Psoas muscle (tissue), 8 donors: ENCODE measurements around the gene RPTN. TPM values are rescaled to one million over a fixed set of nuclear protein-coding genes. Genes with fewer than 3 reads are reported as not detected.

Experiments
- ATAC-seq, 4 donors: fragments of 200-7000 bp; cut with Tn5 transposase; one replicate each; pipeline ENCODE4 v1.9.1; 2020; ENCODE audit warnings: moderate library complexity in 3 of 4, mild to moderate bottlenecking in 2 of 4
- DNase-seq, 2 donors: peaks; one replicate each; pipeline ENCODE4 v3.0.0-alpha.2; 2020
- H3K27ac ChIP-seq: fragments of 200-600 bp; one replicate; pipeline ENCODE4 v1.8.0; 2022
- H3K27me3 ChIP-seq, 3 donors: fragments of 200-600 bp in 1 of 3; one replicate each; pipeline versions ENCODE4 v1.6.1 to v1.8.0; 2013 to 2022; ENCODE audit warnings: low read length in 2 of 3, mild to moderate bottlenecking in 2 of 3, moderate library complexity in 1 of 3; ENCODE audit not compliant: insufficient read depth in 3 of 3
- H3K36me3 ChIP-seq, 2 donors: fragments of 200-600 bp in 1 of 2; one replicate each; pipeline versions ENCODE4 v1.6.1 to v1.8.0; 2013 to 2022; ENCODE audit warnings: low read depth in 1 of 2, mild to moderate bottlenecking in 1 of 2, moderate library complexity in 1 of 2; ENCODE audit not compliant: insufficient read depth in 1 of 2
- H3K4me1 ChIP-seq: fragments of 200-600 bp; one replicate; pipeline ENCODE4 v1.8.0; 2022
- H3K4me3 ChIP-seq: fragments of 200-600 bp; one replicate; pipeline ENCODE4 v1.8.0; 2022; ENCODE audit warnings: mild to moderate bottlenecking
- H3K9me3 ChIP-seq: fragments of 200-600 bp; one replicate; pipeline ENCODE4 v1.8.0; 2022
- CTCF ChIP-seq: fragments of 200-600 bp; IDR thresholded peaks from one replicate; pipeline ENCODE4 v1.8.0; 2022; ENCODE audit warnings: antibody characterized with exemption
- WGBS, 3 donors: extraction: QIAGEN DNeasy Blood & Tissue Kit; methylation state at CpG; one replicate each; pipeline versions ENCODE4 v1.1.6 to v1.1.7; 2013; 5-methylcytosine and 5-hydroxymethylcytosine counted together
- intact Hi-C, 2 donors: fragments of 100-400 bp; cut with DNase I; formaldehyde crosslinking; loops; one replicate each; pipeline versions ENCODE4 v1.11.0 to v1.14.2; 2022
- polyA plus RNA-seq, 3 donors: library from polyadenylated mRNA; stranded (reverse); fragments of 200-250 nt; gene quantifications; one replicate each; pipeline ENCODE4 v1.2.3, GENCODE V29; 2013
- total RNA-seq, 4 donors: library from RNA; stranded (reverse); fragmentation: NEBNext Ultra II Directional in 2 of 4; extraction: Animal tissue kit (Norgen Biotek cat#: 25700) in 2 of 4; gene quantifications; one replicate each; pipeline versions ENCODE4 v1.2.1 to v1.2.4, GENCODE V29; 2021 to 2023
- donor health status: healthy with polysubstance abuse.
- donor health status: DM: no; HTN: no; CAD: no; lungs with moderate emphysema.
- donor health status: Bipolar disorder and iron deficiency.
- donor health status: healthy.
- donor health status: DM: yes; HTN: yes; CAD: no.
- donor health status: DM: no; HTN: no; CAD: no.
- donor health status: DM: no; HTN: no; CAD: no.
- donor health status: DM: yes; HTN: yes; CAD: no.

Gene RPTN
- total and polyA plus RNA-seq, 7 donors, result not detected

GRCh38 chr1:152170287-152170905 is 11.4 kb upstream of the RPTN start:
- no peak for ATAC-seq
- Histone ChIP-seq H3K27ac (no peak overlapping the region), H3K9me3 (no peaks in the 10 kb centered on the region), H3K4me3 (no peak overlapping the region), H3K4me1 (no peaks in the 10 kb centered on the region), H3K36me3 (no peaks in the 10 kb centered on the region), H3K27me3 (peaks cover 0 to 2% (median 0%) of the 10 kb centered on the region in 3 donors)
- WGBS, 3 donors, result 61 to 68% (median 62%) methylated on average over 5 of the region's 5 CpGs
- no peak for DNase-seq
- TF ChIP-seq CTCF, result no peak
- intact Hi-C loops, result no loop called here

GRCh38 chr1:152169366-152170025 is 10.5 kb upstream of the RPTN start:
- Histone ChIP-seq H3K27ac (no peak overlapping the region), H3K36me3 (no peaks in the 10 kb centered on the region), H3K4me1 (no peaks in the 10 kb centered on the region), H3K27me3 (peaks cover 0 to 2% (median 0%) of the 10 kb centered on the region in 3 donors), H3K9me3 (no peaks in the 10 kb centered on the region), H3K4me3 (no peak overlapping the region)
- ATAC-seq (no peak), DNase-seq (no peak)
- TF ChIP-seq CTCF, result no peak
- intact Hi-C loops, result no loop called here
- 65 to 72% (median 72%) methylated on average over 4 of the region's 4 CpGs for WGBS, 3 donors

- no peaks in the 10 kb centered on the region for H3K9me3 ChIP-seq
- no peak overlapping the region for H3K4me3 ChIP-seq
- TF ChIP-seq CTCF, result no peak
- H3K27ac ChIP-seq, result no peak overlapping the region
- ATAC-seq (no peak), DNase-seq (no peak)
- no peaks in the 10 kb centered on the region for H3K4me1 ChIP-seq
- no peaks in the 10 kb centered on the region for H3K36me3 ChIP-seq
- 25 to 48% (median 37%) methylated on average over 1 of the region's 1 CpG for WGBS, 3 donors
- intact Hi-C loops, result no loop called here
- peaks cover 0 to 2% (median 0%) of the 10 kb centered on the region in 3 donors for H3K27me3 ChIP-seq
Measured at GRCh38 chr1:152168535-152168868, 9.5 kb upstream of the RPTN start.

GRCh38 chr1:152167835-152168534 is 9.0 kb upstream of the RPTN start:
- no peak for DNase-seq
- no peak for ATAC-seq
- TF ChIP-seq CTCF, result no peak
- Histone ChIP-seq H3K27me3 (peaks cover 0 to 2% (median 0%) of the 10 kb centered on the region in 3 donors), H3K9me3 (no peaks in the 10 kb centered on the region), H3K4me3 (no peak overlapping the region), H3K4me1 (no peaks in the 10 kb centered on the region), H3K27ac (no peak overlapping the region), H3K36me3 (no peaks in the 10 kb centered on the region)
- intact Hi-C loops, result no loop called here
- WGBS, 3 donors, result 49 to 53% (median 51%) methylated on average over 3 of the region's 3 CpGs
